Upper lobe of left lung (tissue), 6 donors: ENCODE results near the gene U2AF1L4. TPM values are rescaled to one million over a fixed set of nuclear protein-coding genes. Genes with fewer than 3 reads are reported as not detected.
"Not testable (repeated sequence)": the region's sequence is repeated elsewhere in the genome, so short reads cannot be mapped to it uniquely, and the experiment has no call there.

ENCODE experiments used
- ATAC-seq, 2 donors: fragments of 200-7000 bp; cut with Tn5 transposase; one replicate each; pipeline ENCODE4 v1.9.1; 2022; ENCODE audit warnings: mild to moderate bottlenecking in 2 of 2, moderate library complexity in 2 of 2; ENCODE audit not compliant: low FRiP score in 2 of 2
- DNase-seq, 2 donors: peaks; one replicate each; pipeline ENCODE4 v3.0.0-alpha.2; 2019 to 2020
- H3K27ac ChIP-seq, 4 donors: fragments of 200-600 bp; sonication (generic); one replicate each; pipeline ENCODE4 v1.5.1; 2016 to 2019
- H3K27me3 ChIP-seq, 4 donors: fragments of 200-600 bp; sonication (generic); one replicate each; pipeline ENCODE4 v1.5.1; 2017 to 2019
- H3K36me3 ChIP-seq, 4 donors: fragments of 200-600 bp; sonication (generic); one replicate each; pipeline ENCODE4 v1.5.1; 2016 to 2019
- H3K4me1 ChIP-seq, 4 donors: fragments of 200-600 bp; sonication (generic); one replicate each; pipeline ENCODE4 v1.5.1; 2018 to 2019
- H3K4me3 ChIP-seq, 4 donors: fragments of 200-600 bp; sonication (generic); one replicate each; pipeline ENCODE4 v1.5.1; 2017 to 2019; ENCODE audit warnings: mild to moderate bottlenecking in 2 of 4, moderate library complexity in 1 of 4
- H3K9me3 ChIP-seq, 4 donors: fragments of 200-600 bp; sonication (generic); one replicate each; pipeline ENCODE4 v1.5.1; 2018 to 2019
- CTCF ChIP-seq, 6 experiments: fragments of 450-650 bp in 4 of 6; fragments of 200-600 bp in 2 of 6; sonication (generic) in 2 of 6; IDR thresholded peaks; one replicate each; pipeline ENCODE4 v1.5.1; 2016 to 2019; ENCODE audit warnings: antibody characterized with exemption in 6 of 6
- EP300 ChIP-seq, 4 donors: sonication (generic); formaldehyde crosslinking; IDR thresholded peaks; one replicate each; pipeline ENCODE4 v1.5.1; 2017; ENCODE audit warnings: antibody characterized with exemption in 4 of 4, control low read depth in 2 of 4
- POLR2A ChIP-seq, 4 donors: fragments of 450-650 bp; IDR thresholded peaks; one replicate each; pipeline ENCODE4 v1.5.1; 2016 to 2017; ENCODE audit warnings: antibody characterized with exemption in 4 of 4, mild to moderate bottlenecking in 2 of 4
- POLR2AphosphoS5 ChIP-seq, 2 donors: sonication (generic); formaldehyde crosslinking; IDR thresholded peaks; one replicate each; pipeline ENCODE4 v1.5.1; 2017; ENCODE audit warnings: antibody characterized with exemption in 2 of 2
- WGBS, 2 donors: methylation state at CpG; one replicate each; pipeline ENCODE4 v1.1.5; 2017 to 2018; 5-methylcytosine and 5-hydroxymethylcytosine counted together
- total RNA-seq, 6 donors: library from RNA; depleted of rRNA in 4 of 6; stranded (reverse); fragments of >200 nt in 4 of 6; gene quantifications; one replicate each; pipeline versions ENCODE4 v1.1.0 to v1.2.1, GENCODE V29; 2016 to 2021
- donor health status: DM: no; HTN: no; CAD: no; lungs with moderate emphysema.
- donor health status: DM: no; HTN: yes; CAD: no; lungs with severe emphysema.

The U2AF1L4 gene
- total RNA-seq, 6 donors from 2014 or later = 8.5 to 157 (median 22.0) TPM

GRCh38 chr19:35725216-35725861, 19.9 kb downstream of the U2AF1L4 start:
- Histone ChIP-seq H3K27ac (no peak overlapping the region), H3K4me3 (no peak overlapping the region), H3K9me3 (no peaks in the 10 kb centered on the region), H3K4me1 (peaks cover 0 to 6% (median 0%) of the 10 kb centered on the region in 4 donors), H3K27me3 (no peaks in the 10 kb centered on the region), H3K36me3 (peaks cover 75 to 100% (median 95%) of the 10 kb centered on the region in 4 donors)
- no peak for DNase-seq
- TF ChIP-seq CTCF (IDR thresholded peaks at IDR 0.05) (no peak), EP300 (IDR thresholded peaks at IDR 0.05) (no peak), POLR2A (IDR thresholded peaks at IDR 0.05) (no peak), POLR2AphosphoS5 (IDR thresholded peaks at IDR 0.05) (no peak)
- ATAC-seq = no peak
- 95 to 96% methylated on average over 13 to 22 of the region's 23 CpGs for WGBS, 2 donors

GRCh38 chr19:35724560-35724959, 20.7 kb downstream of the U2AF1L4 start:
- Histone ChIP-seq H3K36me3 (peaks cover 68 to 99% (median 91%) of the 10 kb centered on the region in 4 donors), H3K4me1 (peaks cover 0 to 13% (median 4%) of the 10 kb centered on the region in 4 donors), H3K9me3 (no peaks in the 10 kb centered on the region), H3K27me3 (no peaks in the 10 kb centered on the region), H3K4me3 (no peak overlapping the region), H3K27ac (no peak overlapping the region)
- DNase-seq (no peak), ATAC-seq (no peak)
- 91 to 96% methylated on average over 5 to 12 of the region's 12 CpGs for WGBS, 2 donors
- TF ChIP-seq CTCF (IDR thresholded peaks at IDR 0.05) = no peak
- no peak for TF ChIP-seq POLR2A (IDR thresholded peaks at IDR 0.05)
- no peak for TF ChIP-seq EP300 (IDR thresholded peaks at IDR 0.05)
- no peak for TF ChIP-seq POLR2AphosphoS5 (IDR thresholded peaks at IDR 0.05)

GRCh38 chr19:35724132-35724531, 21.1 kb downstream of the U2AF1L4 start:
- peaks cover 2 to 17% (median 7%) of the 10 kb centered on the region in 4 donors for H3K4me1 ChIP-seq
- H3K9me3 ChIP-seq, ATAC-seq, H3K4me3 ChIP-seq, DNase-seq, H3K27me3 ChIP-seq, H3K27ac ChIP-seq: not testable (repeated sequence)
- peaks cover 64 to 95% (median 87%) of the 10 kb centered on the region in 4 donors for H3K36me3 ChIP-seq
- 95% methylated on average over 7 of the region's 7 CpGs for WGBS, 2 donors

GRCh38 chr19:35723671-35724070, 21.5 kb downstream of the U2AF1L4 start:
- Histone ChIP-seq H3K36me3 (peaks cover 59 to 90% (median 82%) of the 10 kb centered on the region in 4 donors), H3K27ac (no peak overlapping the region), H3K4me3 (no peak overlapping the region), H3K4me1 (peaks cover 6 to 22% (median 12%) of the 10 kb centered on the region in 4 donors), H3K27me3 (no peaks in the 10 kb centered on the region), H3K9me3 (no peaks in the 10 kb centered on the region)
- TF ChIP-seq EP300 (IDR thresholded peaks at IDR 0.05) (no peak), CTCF (IDR thresholded peaks at IDR 0.05) (no peak), POLR2A (IDR thresholded peaks at IDR 0.05) (no peak), POLR2AphosphoS5 (IDR thresholded peaks at IDR 0.05) (no peak)
- ATAC-seq = no peak
- DNase-seq = no peak
- WGBS, 2 donors = 95 to 99% methylated on average over 23 to 24 of the region's 24 CpGs

GRCh38 chr19:35722897-35723296, 22.3 kb downstream of the U2AF1L4 start:
- 91 to 93% methylated on average over 15 to 16 of the region's 16 CpGs for WGBS, 2 donors
- Histone ChIP-seq H3K27ac (no peak overlapping the region), H3K4me1 (peaks cover 6 to 26% (median 14%) of the 10 kb centered on the region in 4 donors), H3K27me3 (no peaks in the 10 kb centered on the region), H3K9me3 (no peaks in the 10 kb centered on the region), H3K4me3 (no peak overlapping the region), H3K36me3 (peaks cover 54 to 83% (median 74%) of the 10 kb centered on the region in 4 donors)
- ATAC-seq (no peak), DNase-seq (no peak)
- TF ChIP-seq POLR2AphosphoS5 (IDR thresholded peaks at IDR 0.05) = no peak
- TF ChIP-seq CTCF (IDR thresholded peaks at IDR 0.05) = no peak
- no peak for TF ChIP-seq POLR2A (IDR thresholded peaks at IDR 0.05)
- no peak for TF ChIP-seq EP300 (IDR thresholded peaks at IDR 0.05)
